Muscle of arm (tissue), 12 donors: ENCODE results near the gene DARS1. TPM values are rescaled to one million over a fixed set of nuclear protein-coding genes. Genes with fewer than 3 reads are reported as not detected.
A peak's percentile ranks its signal among the peaks of the same experiment; 100 is the strongest.
"Not testable (repeated sequence)": the region's sequence is repeated elsewhere in the genome, so short reads cannot be mapped to it uniquely, and the experiment has no call there.

Experiments used
- DNase-seq: peaks from one replicate; pipeline ENCODE4 v3.0.0-alpha.2; 2013
- polyA plus RNA-seq, 12 donors: library from polyadenylated mRNA; unstranded; fragments of 120-200 nt; gene quantifications; one replicate each; pipeline ENCODE4 v1.2.1, GENCODE V29; 2013; ENCODE audit not compliant: insufficient read length in 12 of 12

DARS1 gene
- polyA plus RNA-seq, 12 donors = 72.8 to 942 (median 104) TPM

DNA sequence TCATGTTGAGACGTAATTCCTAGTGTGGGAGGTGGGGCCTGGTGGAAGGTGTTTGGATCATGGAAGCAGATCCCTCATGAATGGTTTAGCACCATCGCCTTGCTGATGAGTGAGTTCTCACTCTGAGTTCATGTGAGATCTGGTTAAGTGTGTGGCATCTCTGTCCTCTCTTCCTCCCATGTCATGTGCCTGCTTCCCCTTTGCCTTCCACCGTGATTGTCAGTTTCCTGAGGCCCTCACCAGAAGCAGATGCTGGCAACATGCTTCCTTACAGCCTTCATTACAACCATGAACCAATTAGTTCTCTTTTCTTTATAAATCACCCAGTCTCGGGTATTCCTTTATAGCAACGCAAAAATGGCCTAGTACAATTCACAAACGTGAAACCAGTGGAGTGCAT lies 94.6 kb downstream of the DARS1 start:
- no peak for DNase-seq

DNA sequence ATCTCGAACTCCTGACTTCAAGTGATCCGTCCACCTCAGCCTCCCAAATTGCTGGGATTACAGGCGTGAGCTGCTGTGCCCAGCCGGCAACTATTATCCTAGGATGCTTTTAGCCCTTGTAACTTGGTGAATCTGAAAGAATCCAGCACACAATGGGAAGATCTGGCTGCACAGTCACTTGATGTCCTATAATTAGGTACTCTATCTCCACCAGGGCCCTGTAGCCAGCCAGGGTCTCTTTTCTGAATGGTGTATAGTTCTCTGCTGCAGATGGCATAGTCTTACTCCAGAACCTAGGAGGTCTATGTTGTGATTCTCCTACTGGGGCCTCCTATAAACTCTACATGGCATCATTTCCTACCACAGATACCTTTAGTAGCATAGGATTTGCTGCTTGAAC lies 95.3 kb downstream of the DARS1 start:
- DNase-seq = no peak

DNA sequence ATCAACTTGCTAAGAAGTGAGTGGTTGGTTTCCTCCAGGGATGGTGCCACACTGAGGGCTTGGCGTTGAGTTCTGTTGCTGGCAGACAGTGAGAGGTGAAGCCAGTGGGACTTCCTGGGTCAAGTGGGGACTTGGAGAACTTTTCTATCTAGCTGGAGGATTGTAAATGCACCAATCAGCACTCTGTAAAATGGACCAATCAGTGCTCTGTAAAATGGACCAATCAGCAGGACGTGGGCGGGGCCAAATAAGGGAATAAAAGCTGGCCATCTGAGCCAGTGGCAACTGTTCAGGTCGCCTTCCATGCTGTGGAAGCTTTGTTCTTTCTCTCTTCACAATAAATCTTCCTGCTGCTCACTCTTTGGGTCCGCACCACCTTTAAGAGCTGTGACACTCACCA lies 96.8 kb downstream of the DARS1 start:
- not testable (repeated sequence) for DNase-seq

DNA sequence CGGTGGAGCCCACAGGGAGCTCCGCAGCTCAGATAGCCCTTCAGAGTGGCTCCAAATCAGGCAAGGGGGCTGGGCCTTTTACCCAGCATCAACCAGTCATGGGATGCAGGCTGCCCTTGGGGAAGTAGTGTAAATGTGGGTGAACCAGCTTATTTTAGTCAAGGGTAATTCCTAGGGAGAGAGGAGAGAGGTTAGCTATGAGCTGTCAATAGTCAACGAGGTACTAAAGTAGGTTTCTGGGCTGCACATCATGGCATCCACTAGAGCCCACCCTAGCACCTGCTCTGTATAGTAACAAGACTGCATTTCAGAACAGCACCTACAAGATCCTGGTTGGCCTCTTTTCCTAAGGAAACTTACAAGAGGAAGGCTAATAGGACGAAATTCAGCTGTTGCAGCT lies 99.7 kb downstream of the DARS1 start:
- DNase-seq = no peak

DNA sequence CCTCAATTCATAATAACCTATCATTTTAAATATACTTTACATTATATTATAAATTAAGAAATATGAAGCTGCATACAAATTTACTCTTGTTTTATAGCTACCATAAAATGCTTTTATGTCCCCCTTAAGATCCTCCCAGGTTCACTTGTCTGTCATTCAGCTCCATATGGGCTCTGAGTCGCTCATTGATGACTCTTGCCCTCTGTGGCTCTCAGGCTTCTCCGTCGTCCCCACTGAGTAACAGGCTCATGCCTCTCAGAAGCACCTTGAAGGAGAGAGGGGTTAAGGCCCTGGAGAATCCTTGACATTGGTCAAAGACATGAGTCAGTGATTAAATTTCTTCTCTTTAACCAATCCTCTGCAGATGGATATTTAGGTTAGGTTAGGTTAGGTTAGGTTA lies 103.0 kb downstream of the DARS1 start:
- no peak for DNase-seq

DNA sequence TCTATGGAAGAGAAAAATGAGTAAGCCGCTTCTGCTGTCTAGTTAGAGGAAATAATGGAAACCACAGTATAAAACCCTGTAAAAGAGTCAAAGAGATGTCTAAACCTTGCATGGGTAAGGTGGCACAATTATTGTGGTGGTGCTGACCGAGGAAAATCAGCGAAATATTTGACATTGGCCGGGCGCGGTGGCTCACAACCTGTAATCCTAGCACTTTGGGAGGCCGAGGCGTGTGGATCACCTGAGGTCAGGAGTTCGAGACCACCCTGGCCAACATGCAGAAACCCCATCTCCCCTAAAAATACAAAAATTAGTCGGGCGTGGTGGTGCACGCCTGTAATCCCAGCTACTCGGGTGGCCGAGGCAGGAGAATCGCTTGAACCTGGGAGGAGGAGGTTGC lies 108.7 kb downstream of the DARS1 start:
- not testable (repeated sequence) for DNase-seq

DNA sequence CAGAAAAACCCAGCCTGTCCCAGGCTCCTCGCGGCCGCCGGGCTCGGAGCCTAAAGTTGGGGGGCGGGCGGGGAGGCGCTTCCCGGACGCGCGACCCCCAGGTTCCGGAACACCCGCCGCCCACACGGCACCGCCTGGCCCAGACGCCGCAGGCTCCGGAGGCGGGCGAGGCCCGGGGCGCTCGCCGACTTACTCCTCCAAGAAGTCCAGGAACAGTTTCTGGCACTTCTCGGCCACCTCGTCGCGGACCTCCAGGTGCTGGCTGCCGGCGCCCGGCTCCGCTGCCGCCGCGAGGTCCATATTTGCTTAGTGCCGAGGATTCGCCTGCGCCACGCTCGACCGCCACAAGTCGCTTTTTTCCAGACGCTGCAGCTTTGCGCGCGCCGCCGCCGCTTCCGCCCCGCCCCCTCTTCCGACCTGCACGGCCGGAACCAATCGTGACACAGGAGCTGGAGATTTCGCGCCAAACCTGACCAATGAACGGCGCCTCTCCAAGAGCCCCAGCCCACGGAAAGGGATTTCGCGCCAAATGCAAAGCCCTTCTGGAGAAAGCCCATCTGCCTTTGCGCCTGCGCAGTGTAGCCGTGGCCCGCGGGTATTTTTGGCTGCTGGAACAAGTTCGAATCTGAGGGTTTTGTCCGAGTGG lies 109.2 kb downstream of the DARS1 start, which contains the start of gene MCM6:
MCM6 (minus strand) TSS at position 378 of the 646 bp plus-strand sequence; CDS start at position 300, 78 bp downstream.
- peak; percentile 99 for DNase-seq

DNA sequence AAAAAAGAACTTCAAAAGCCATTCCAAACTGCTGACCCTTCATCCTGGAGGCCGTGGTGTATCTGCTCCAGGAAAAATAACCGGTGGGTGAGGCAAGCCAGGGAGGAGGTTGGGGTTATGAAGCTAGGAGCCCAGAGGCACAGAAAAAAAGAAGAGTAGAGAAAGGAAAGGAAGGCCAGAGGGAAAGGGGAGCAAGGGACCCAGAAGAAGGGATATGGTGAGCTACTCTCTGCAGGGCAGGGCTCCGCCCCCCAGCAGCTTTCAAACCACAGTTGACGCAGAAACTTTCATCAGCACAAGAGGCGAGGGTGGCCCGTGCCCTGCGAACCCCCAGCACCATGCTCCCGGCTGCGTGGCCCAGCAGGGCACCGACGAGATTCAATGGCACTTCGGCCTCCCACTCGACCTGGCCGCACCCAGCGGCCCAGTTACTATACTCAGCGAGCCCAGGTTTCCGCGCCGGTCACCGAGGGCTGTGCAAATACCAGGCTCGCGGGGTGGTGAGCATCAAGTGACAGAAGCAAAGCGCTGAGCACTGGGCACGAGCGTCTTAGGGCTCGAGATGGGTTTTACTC lies 109.8 kb downstream of the DARS1 start:
- no peak for DNase-seq

DNA sequence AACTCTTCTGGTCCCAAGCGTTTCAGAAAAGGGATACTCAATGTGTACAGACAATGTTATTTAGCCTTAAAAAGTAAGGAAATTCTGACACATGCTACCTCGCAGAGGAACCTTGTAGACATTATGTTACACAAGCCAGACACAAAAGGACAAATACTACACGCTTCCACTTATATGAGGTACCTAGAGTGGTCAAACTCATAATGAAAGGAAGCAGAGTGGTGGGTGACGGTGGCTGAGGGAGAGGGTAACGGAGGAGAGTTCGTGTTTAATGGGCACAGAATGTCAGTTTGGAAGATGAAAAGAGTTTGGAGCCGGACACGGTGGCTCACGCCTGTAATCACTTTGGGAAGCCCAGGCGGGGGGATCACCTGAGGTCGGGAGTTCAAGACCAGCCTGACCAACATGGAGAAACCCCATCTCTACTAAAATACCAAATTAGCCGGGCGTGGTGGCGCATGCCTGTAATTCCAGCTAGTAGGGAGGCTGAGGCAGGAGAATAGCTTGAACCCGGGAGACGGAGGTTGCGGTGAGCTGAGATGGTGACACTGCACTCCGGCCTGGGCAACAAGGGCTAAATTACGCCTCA lies 110.6 kb downstream of the DARS1 start:
- DNase-seq = no peak

DNA sequence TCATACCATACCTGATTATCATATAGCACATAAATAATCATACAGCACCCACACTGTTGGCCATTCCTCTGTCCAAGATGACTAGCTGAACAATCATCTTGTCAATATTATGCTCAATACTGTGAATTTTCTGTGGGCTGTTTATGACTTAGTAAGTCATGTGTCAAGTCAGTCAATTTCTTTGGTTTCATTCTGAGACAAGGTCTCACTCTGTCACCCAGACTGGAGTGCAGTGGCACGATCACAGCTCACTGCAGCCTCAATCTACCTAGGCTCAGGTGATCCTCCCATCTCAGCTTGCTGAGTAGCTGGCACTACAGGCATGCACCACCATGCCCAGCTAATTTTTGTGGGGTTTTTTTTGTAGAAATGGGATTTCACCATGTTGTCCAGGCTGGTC lies 114.9 kb downstream of the DARS1 start:
- DNase-seq = no peak

DNA sequence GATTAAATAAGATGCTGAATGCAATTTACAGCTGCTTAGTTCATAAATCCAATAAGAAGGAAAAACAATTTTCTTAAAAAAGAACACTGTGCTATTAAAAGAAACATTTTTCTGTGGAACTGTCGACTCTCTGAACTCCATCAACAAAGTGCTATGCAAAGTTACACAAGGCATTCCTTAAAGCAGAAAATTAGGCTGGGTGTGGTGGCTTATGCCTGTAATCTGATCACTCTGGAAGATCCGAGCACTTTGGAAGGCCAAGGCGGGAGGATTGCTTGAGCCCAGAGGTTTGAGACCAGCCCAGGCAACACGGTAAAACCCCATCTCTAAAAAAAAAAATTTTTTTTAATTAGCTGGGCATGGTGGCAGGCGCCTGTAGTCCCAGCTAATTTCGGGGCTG lies 122.2 kb downstream of the DARS1 start:
- no peak for DNase-seq

DNA sequence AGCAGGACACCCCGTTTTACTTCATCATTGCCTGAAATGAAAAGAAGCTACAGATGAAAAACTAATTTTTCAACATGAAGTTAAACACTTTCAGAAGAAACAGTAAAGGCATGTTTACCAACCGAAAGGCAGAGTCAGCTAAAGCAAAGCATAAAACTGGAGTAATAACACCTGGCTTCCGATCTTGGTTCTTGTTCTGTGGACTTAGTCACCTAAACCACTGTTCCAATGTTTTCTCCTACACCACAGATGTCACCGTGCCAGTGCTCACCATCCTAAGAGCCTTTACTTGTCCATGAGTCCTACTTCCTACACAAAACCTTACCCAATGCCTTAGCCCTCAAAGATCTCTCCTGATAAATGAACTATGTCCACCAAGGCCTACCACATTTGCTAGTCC lies 122.7 kb downstream of the DARS1 start:
- DNase-seq = no peak

Other genes starting within 250 kb of the DARS1 start
- 100 to 1,000 TPM in 4 of 12 donors, 10 to 100 TPM in 8; 68.0 to 113 (median 88.7) TPM for gene UBXN4, start 243.8 kb downstream of the DARS1 start, polyA plus RNA-seq
- under 1 TPM in 1 of 12 donors, not detected in 11; 0.06 TPM for gene LCT, start 148.4 kb downstream of the DARS1 start, polyA plus RNA-seq
- 10 to 100 TPM in 11 of 12 donors, not detected in 1; 12.8 to 37.3 (median 29.4) TPM for gene MCM6, start 109.2 kb downstream of the DARS1 start, polyA plus RNA-seq
- gene CXCR4, start 132.5 kb upstream of the DARS1 start, polyA plus RNA-seq = 10 to 100 TPM in 11 of 12 donors, not detected in 1; 23.9 to 40.1 (median 35.5) TPM